HG02798 (cell line): ENCODE data around the gene TTC28.

Experiments used
- ATAC-seq: cut with Tn5 transposase; IDR thresholded peaks from one replicate; pipeline ENCODE4 v1.9.1; 2021; ENCODE audit warnings: mild to moderate bottlenecking; ENCODE audit not compliant: unreplicated experiment, poor library complexity

TTC28 gene

GRCh38 chr22:27990879-27991278, 688.8 kb downstream of the TTC28 start:
- no peak for ATAC-seq

- no peak for ATAC-seq
Measured at GRCh38 chr22:27990451-27990840, 689.2 kb downstream of the TTC28 start.

DNA sequence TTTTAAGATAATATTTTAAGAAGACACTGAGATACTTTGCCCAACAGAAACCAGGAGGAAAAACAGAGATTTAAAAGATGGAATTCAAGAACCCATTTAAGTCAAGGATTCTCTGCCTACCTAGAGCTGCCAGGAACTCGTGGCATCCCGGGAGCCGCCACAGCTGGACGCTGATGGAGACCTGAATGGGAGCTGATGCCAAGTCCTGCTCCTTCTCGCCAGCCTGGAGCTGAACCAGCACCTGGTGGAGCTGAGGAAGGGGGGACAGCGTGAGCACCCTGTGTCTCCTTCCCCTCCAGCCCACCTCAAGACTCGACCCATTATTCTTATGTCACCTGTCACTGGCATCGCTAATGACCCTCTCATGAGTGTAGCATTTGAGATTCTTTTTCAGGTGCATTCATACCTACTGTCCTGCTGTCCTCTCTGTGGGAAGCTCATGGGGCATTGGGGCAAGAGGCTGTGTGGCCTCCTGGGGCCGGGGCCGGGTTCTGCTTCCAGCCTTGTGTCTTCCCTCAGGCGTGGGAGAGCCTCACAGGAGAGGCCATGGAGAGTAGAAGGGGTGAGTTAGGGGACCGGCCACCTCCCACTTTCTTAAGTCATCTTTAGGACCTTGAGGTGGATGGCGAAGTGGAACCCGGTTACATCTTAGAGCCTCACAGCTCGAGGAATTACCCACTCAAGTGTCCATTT, 689.7 kb downstream of the TTC28 start:
- ATAC-seq, result no peak

DNA sequence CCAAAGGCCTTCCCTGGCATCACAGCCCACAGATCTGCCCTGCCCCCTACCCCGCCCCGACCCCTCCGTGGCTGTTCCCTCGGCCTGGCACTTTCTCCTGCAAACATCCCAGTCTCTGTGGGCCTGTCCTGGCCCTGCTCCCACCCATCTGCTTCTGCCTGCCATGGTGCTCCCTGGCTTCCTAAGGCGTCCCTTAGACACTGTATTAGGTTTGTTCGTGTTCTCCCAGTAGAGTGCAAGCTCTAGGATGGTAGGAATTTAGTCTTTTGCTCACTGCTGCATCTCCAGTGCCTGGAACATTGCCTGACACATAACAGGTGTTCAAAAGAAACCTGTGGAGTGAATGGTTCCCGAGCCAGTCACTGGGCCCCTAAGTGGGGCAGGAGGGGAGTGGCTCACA, 690.9 kb downstream of the TTC28 start:
- no peak for ATAC-seq

DNA sequence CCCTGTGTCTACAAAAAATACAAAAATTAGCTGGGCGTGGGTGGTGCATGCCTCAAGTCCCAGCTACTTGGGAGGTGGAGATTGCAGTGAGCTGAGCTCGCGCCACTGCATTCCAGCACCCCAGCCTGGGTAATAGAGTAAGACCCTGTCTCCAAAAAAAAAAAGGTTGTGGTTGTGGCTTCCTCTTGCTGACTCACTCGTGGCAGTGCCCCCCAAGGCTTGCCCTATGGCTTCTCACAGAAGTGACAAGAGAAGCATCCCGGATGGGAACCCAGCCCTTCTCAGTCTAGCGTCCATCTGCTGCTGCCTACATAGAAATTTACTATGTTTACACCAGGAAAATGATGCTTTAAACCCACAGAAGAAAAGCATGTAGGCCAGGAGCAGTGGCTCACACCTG, 692.1 kb downstream of the TTC28 start:
- no peak for ATAC-seq

DNA sequence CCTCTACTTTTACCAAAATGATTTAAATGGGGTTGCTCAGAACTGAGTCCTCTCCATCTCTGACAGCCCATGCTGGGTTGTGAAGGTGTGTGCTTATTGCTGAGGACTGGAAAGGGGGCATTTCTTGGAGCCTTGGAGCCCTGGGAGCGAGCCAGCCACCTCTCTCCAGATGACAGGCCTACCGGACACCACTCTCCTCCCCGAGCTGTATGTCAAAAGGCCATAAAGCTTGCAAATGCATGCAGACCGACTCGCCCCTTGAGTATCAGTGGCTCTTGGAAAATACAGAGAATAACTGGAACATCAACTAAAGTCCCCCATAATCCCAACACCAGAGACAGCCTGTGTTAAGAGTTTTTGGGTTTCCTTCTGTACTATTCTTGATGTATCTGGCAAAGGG, 692.7 kb downstream of the TTC28 start:
- ATAC-seq, result no peak

GRCh38 chr22:27986459-27986858, 693.2 kb downstream of the TTC28 start:
- ATAC-seq, result no peak

DNA sequence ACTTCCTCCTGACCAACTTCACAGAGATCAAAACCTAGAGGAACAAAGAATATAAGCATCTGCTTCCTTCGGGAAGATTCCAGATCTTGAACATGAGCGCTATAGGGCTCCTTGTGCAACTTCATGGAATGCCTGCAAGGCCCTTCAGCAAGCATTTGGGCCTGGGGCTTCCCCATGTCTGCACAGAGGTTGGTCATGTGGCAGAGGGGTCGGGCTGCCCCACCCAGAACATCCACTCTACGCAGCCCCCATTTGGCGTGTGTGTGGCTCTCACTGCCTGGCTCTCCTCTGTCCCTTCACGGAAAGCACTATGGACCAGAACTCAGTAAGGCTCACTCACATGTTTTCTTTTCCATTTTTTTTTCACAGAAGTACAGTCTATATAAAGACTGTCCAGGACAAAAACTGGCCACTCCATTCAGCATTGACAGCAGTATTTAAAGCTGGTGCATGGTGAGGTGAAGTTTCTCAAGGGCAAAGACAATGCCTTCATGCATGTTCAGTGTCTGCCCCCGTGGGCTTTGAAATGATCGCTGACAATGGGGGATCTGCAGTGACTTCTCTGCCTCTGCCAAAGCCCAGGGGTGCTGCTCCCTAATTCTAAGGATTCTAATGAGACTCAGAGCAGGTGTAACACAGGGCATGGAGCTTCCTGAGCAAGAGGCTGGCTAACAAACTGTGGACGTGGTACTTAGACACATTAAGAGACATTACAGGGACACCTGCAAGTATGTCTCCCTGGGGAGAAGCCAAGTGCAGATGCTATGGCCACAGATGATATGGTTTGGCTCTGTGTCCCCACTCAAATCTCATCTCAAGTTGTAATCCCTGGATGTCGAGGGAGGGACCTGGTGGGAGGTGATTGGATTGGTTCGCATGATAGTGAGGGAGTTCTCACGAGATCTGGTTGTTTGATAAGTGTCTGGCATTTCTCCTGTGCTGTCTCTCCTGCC, 694.0 kb downstream of the TTC28 start:
- no peak for ATAC-seq

DNA sequence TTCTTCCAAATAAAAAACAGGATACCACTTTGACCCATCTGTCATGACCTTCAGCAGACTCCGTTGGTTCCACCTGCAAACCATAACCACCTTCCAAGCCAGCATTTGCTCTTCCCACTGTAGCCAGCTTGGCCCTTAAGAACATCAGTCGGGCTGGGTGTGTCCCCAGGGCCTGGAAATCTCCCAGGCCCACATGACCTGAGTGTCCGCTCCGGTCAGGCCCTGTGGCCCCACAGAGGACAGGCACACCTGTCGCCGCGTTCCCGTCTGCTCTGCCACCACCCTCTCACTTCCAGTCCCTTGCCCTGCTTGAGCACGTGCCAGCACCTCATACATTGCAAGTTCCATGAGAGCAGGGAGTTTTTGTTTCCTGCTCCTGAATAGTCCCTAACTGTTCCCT, 694.9 kb downstream of the TTC28 start:
- ATAC-seq, result no peak

DNA sequence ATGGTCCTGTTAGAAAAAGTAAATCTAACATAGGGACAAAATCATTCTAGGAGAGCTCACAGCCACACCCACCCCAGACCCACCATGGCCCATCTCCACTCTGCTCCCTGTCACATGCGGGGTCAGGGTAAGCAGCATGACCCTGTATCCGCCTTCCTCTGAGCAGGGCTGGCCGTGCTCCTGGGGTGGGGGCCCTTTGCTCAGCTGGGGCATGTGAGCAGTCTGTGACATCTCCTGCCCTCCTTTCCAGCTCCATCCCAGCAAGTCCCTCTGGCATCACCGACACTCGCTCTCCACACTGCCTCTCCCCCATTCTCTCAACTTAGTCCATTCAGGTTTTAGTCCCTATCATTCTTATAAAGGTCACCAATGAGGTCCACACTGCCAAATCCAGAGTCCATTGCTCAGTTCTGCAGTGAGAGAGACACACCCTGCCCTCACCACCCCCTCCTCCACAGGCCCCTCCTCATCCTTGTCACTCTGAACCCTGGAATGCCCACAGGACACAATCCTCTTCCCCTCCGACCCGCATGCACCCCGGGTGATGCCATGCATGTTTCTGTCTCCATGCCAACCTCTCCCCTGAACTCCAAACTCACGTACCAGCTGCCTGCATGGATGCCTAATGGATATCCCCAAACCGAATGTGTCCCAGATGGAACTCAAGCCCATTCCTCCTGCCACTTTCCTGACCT, 695.5 kb downstream of the TTC28 start:
- ATAC-seq, result no peak

DNA sequence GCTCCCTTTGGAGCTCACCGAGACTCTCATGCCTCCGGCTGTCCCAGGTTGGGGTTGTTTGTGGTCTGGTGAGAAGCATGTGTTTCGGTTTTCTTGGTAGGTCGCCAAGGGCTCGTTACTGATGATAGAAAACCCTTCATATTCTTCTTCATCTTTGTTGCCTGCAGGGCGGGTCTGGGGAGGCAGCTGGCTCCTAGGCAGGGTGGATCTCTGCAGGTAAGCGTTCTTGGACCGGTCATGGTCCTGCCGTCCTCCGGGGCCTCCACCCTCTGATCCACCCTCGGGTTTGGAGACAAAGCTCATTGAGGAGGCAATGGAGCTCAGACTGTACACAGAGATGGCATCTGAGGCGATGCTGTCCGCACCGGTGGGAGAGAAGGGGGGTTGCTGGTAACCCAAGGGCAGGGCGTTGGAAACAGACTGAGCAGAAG, 696.3 kb downstream of the TTC28 start:
- ATAC-seq, result no peak

GRCh38 chr22:27982630-27983180, 696.9 kb downstream of the TTC28 start:
- no peak for ATAC-seq

GRCh38 chr22:27982106-27982505, 697.5 kb downstream of the TTC28 start:
- ATAC-seq, result no peak

- no peak for ATAC-seq
Measured at GRCh38 chr22:27980424-27981148, 699.1 kb downstream of the TTC28 start.

DNA sequence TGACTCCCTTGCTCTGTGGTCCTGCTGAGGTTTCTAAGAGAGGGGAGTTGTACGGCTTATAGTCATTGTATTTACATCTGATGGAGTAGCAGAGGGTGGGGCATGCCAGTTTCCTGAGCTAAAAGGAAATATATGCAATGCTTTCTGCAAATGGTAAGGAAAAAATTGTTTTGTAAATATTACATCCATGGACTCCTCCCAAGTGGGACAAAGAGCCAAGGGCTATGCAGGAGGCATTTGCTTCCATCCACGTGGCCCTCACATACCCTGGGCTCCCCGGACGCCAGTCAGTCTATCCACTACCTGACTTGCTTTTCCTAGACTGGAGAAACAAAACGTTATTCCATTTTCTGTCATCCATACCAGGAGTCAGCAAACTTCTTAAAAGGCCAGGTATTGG, 700.8 kb downstream of the TTC28 start:
- ATAC-seq, result no peak

DNA sequence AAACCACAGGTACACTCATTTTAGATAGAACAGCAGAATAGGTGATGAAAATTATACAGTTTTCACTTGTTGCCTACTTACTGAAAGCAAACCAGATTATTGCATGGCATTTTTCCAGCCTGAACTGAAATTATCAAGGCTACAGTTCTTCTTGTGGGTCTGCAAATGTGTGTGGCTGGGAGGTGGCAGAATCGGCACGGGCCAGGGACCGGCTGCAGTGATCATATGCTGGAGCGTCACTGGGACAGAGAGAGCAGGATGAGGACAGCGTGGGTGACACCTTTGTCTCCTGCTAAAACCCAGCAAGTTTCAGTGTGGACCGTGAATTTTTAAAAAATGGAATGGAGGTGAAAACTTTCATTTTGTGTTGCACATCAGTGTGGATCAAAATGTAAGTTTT, 701.3 kb downstream of the TTC28 start:
- ATAC-seq, result no peak

GRCh38 chr22:27976586-27976985, 703.1 kb downstream of the TTC28 start:
- no peak for ATAC-seq

GRCh38 chr22:27975381-27976013, 704.1 kb downstream of the TTC28 start:
- no peak for ATAC-seq

GRCh38 chr22:27973846-27974245, 705.8 kb downstream of the TTC28 start:
- ATAC-seq, result no peak
